Peyer's patch (tissue), 4 donors: ENCODE data around the gene GYS1.

ENCODE experiments used
- CTCF ChIP-seq, 6 experiments: fragments of 450-650 bp in 4 of 6; fragments of 200-600 bp in 2 of 6; sonication (generic) in 1 of 6; IDR thresholded peaks; one replicate each; pipeline ENCODE4 v1.5.1; 2017 to 2019; ENCODE audit warnings: antibody characterized with exemption in 6 of 6, mild to moderate bottlenecking in 3 of 6, moderate library complexity in 1 of 6
- POLR2A ChIP-seq, 2 donors: fragments of 450-650 bp; IDR thresholded peaks; one replicate each; pipeline ENCODE4 v1.5.1; 2017; ENCODE audit warnings: antibody characterized with exemption in 2 of 2, mild to moderate bottlenecking in 2 of 2, moderate library complexity in 2 of 2

DNA sequence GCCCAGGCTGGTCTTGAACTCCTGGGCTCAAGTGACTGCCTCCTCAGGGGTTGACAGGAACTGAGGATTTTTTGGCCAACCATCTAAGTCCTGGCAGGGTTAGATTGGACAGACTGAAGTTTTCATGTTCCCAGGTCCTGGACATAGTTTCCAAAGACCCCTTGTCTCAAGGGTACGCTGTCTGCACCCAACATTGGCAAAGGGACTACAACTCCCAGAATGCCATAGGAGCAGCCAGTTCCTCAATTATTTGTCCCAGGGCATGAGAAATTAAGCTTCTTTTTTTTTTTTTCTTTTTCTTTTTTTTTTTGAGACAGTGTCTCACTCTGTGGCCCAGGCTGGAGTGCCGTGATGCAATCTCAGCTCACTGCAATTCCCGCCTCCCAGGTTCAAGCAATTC, 6.9 kb downstream of the GYS1 start:
- TF ChIP-seq CTCF (IDR thresholded peaks at IDR 0.05), result no peak
- TF ChIP-seq POLR2A (IDR thresholded peaks at IDR 0.05), result no peak
